ENCODE measurements around the gene WIF1.

Gene WIF1

GRCh38 chr12:65122703-65123102, 1.6 kb upstream of the WIF1 start:
- no peak for DNase-seq (ENCODE audit: low read depth in 2 of 2)

GRCh38 chr12:65121956-65122469, 908 bp upstream of the WIF1 start:
- DNase-seq (ENCODE audit: low read depth in 2 of 2): no peak

- no peak for DNase-seq (ENCODE audit: low read depth in 2 of 2)
These were observed 2.0 kb downstream of the WIF1 start for GRCh38 chr12:65119063-65119462.

DNA sequence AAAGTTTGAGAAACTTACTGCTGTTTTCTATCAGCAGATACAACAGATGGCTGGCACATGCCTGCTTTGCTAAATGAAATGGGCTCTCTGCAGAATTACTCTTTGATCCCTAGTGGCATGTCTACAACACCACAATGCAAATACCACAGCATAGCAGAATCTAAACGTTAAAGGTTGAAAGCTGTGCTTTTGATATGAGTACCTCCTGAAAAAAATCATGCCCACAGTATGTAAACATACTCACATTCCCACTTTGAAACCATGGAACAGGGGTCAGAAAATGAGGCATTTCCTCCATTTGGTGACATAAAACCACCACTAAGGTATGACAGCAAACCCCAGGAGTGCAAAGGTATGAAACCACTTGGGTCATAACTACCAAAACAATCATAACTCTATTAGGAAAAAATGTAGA, 7.5 kb downstream of the WIF1 start:
- no peak for DNase-seq (ENCODE audit: low read depth in 2 of 2)

- no peak for DNase-seq (ENCODE audit: low read depth in 2 of 2)
These were observed 14.2 kb downstream of the WIF1 start for GRCh38 chr12:65106948-65107347.

DNA sequence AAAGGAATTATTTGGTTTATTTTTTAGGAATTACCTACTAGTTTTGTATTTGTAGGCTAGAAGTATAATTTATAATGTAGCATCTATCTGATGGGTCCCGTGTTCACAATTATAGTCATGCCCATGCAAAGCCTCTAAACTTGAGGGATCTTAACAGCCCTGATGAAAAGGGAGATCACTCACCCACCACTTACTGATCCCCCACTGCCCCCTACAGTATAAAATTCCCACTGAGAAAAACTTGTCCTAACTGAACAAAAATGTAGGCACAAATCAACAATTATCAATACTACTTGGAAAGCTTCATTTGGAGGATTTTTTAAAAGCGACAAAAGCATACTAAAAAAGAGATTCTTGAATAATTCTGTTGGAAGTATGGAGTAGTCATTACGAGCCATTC, 21.0 kb downstream of the WIF1 start:
- DNase-seq (ENCODE audit: low read depth in 2 of 2): no peak

- no peak for DNase-seq (ENCODE audit: low read depth in 2 of 2)
These were observed 21.9 kb downstream of the WIF1 start for GRCh38 chr12:65099182-65099581.

- no peak for DNase-seq (ENCODE audit: low read depth in 2 of 2)
These were observed 22.7 kb downstream of the WIF1 start for GRCh38 chr12:65098364-65098763.

DNA sequence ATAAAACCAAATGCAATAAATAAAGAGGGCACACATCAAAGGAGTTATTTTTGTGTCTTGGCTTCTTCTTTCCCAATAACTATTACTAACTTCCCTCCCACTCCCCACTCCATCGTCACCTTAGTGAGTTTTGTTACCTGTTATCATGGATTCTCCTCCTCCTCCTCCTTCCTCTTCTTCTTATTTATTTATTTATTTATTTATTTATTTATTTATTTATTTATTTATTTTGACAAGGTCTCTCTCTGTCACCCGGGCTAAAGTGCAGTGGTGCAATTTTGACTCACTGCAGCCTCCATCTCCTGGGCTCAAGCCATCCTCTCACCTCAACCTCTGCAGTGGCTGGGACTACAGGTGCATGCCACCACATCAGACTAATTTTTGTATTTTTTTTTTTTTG, 26.4 kb downstream of the WIF1 start:
- DNase-seq (ENCODE audit: low read depth in 2 of 2): no peak

- DNase-seq (ENCODE audit: low read depth in 2 of 2): no peak
These were observed 27.5 kb downstream of the WIF1 start for GRCh38 chr12:65093606-65094005.

DNA sequence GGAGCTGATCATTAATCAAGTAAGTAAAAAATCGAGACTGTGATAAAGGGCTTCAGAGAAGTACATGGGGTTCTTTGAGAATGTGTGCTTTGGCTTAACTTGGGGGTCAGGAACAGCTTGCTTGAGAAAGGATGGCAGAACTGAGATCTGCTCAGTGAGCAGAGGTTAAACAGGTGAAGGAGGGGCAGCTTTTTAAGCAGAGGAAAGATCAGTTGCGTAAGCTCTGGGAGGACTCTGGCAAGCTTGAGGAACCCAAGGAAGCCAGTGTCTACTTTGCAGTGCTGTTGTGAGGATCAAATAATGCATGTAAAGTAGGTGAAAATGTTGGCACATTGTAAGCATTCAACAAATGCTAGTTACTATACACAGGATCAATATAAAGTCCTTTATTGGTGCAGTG, 30.6 kb downstream of the WIF1 start:
- DNase-seq (ENCODE audit: low read depth in 2 of 2): no peak

DNA sequence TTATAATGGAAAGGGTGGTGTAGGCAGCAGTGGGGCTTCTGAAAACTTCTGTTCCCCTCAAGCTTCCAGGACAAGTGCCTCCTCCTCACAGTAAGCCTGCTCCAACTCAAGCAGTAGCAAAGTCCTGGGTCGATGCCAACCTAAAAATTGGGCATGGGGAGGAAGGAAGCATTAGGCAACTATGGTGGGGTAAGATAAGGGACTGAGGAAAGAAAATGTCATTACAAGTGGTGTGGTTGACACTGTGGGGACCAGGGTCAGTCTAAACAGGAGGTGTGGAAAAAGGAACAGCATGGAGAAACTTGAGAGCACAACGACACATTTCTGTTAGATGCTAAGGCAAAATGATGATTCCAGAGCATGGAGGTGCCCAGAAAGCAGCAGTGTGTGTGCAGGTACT, 34.9 kb downstream of the WIF1 start:
- no peak for DNase-seq (ENCODE audit: low read depth in 2 of 2)

- DNase-seq (ENCODE audit: low read depth in 2 of 2): no peak
These were observed 36.5 kb downstream of the WIF1 start for GRCh38 chr12:65084579-65084978.

DNA sequence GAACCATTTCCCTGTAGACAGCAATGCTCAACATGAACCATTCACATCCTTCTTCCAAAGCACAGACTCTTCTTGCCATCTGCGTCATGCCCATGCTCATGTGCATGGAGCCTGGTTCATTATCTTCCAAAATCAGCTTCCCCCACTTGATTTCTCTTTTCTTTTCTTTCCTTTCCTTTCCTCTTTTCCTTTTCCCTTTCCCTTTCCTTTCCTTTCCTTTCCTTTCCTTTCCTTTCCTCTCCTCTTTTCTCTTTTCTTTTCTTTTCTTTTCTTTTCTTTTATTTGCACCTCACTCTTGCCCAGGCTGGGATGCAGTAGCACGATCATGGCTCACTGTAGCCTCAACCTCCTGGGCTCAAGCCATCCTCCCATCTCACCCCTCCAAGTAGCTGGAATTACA, 37.5 kb downstream of the WIF1 start:
- DNase-seq (ENCODE audit: low read depth in 2 of 2): no peak

GRCh38 chr12:65082406-65082805, 38.7 kb downstream of the WIF1 start:
- DNase-seq (ENCODE audit: low read depth in 2 of 2): no peak

DNA sequence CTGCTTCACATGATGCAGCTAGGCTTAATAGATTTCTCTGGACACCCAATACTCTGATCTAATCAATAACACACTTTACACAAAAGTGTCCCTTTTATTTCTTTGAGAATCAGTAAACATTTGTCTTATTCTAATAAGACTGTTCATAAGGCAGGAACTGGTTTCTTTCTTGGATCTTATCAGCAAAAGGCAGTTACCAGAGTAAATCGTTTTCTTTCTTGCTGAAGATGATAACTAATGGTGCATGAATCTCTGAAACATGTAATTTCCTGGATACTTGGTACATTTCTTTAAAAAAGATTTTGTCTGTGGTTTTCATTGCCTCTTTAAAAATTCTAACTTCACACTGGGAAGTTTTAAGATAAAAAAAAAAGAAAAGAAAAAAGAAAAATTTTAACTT, 39.6 kb downstream of the WIF1 start:
- DNase-seq (ENCODE audit: low read depth in 2 of 2): no peak

GRCh38 chr12:65074932-65075331, 46.2 kb downstream of the WIF1 start:
- DNase-seq (ENCODE audit: low read depth in 2 of 2): no peak

DNA sequence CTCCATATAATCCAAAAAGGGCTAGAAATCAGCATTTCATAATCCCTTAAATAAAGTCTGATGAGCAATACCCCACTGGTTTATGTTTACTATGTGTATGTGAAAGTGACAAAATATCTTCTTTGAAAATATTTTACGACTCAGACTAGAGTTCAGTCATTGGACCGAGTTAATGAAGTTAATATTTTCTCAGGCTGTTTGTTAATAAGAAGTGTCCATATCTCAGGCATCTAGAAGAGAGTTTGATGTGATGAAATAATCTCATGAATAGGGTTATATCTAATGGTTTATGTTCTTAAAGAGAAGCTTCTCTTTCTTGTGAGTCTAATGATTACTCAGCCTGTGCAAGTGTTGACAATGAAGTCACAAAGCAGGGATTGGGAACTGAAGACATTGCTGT, 51.8 kb downstream of the WIF1 start:
- DNase-seq (ENCODE audit: low read depth in 2 of 2): no peak

DNA sequence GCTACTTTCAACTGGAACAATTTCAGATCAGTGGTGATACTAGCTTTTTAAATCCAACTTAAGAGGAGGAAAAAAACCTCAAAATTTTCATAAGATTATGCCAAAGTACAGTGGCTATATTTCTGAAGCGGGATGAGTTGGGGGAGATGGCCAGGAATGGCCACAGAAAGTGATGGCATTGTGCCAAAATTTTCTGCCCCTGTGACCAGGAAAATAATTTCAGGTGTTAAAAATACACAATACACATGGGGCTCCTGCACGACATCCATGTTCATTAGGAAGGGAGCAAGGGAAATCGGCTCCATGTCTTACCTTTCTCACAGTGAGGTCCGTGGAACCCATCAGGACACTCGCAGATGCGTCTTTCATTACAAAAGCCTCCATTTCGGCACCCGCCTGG, 53.7 kb downstream of the WIF1 start:
- DNase-seq (ENCODE audit: low read depth in 2 of 2): no peak

- no peak for DNase-seq (ENCODE audit: low read depth in 2 of 2)
These were observed 65.2 kb downstream of the WIF1 start for GRCh38 chr12:65055859-65056258.

DNA sequence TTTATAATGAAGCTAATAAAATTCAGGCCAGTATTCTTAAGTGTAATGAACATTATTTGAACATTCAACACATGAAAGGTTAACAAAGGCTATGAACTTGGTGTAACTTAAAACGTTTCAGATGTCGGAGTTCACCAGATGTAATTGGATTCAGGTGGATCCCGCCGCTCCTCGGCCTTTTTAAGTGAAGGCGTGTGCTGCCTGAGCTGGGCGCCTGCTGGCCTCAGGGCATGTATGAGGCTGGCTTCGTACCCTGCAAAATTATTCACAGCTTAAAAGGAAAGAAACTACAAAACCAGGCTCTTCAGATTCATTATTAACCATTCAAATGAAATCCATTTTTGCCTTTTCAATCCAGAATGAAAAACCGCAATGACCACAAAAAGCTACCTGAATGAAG, 69.9 kb downstream of the WIF1 start:
- DNase-seq (ENCODE audit: low read depth in 2 of 2): no peak

- DNase-seq (ENCODE audit: low read depth in 2 of 2): no peak
These were observed 75.8 kb downstream of the WIF1 start for GRCh38 chr12:65045269-65045668.

GRCh38 chr12:65039301-65039700, 81.8 kb downstream of the WIF1 start:
- no peak for DNase-seq (ENCODE audit: low read depth in 2 of 2)

DNA sequence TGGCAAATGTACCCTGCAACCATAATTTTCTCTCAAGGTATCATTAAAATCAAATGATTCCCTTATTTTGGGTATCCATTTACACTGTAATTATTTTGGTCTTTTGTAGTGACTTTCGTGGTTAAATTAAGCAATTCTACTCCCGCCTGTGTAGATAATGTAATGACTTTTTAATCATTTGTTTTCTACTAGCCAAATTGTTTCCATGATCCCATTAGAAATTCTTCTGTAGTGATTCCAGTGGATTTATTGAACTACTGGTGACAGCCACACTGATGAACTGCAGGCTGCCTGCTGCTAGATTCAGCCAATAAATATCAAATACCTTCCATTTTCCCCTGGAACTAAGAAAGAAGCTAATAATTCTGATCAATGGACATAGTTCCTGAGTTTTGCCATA, 96.0 kb downstream of the WIF1 start:
- DNase-seq (ENCODE audit: low read depth in 2 of 2): no peak

- DNase-seq (ENCODE audit: low read depth in 2 of 2): no peak
These were observed 97.6 kb downstream of the WIF1 start for GRCh38 chr12:65023485-65023884.

Data from stimulated activated CD8-positive, alpha-beta memory T cell treated with anti-CD3 and anti-CD28 coated beads, Interleukin-2, amount 100 ng/mL, for 48 hours (primary cell).